ENCODE data around the gene WFDC6. TPM values are rescaled to one million over a fixed set of nuclear protein-coding genes. Genes with fewer than 3 reads are reported as not detected.

The WFDC6 gene
- total RNA-seq, 4 donors from 2014 or later = not detected

GRCh38 chr20:45497971-45498494 lies 41.2 kb downstream of the WFDC6 start:
- Histone ChIP-seq H3K27ac (no peak overlapping the region), H3K9me3 (no peaks in the 10 kb centered on the region), H3K4me1 (peaks cover 0 to 9% (median 0%) of the 10 kb centered on the region in 4 donors), H3K27me3 (no peaks in the 10 kb centered on the region), H3K36me3 (no peaks in the 10 kb centered on the region), H3K4me3 (no peak overlapping the region)
- no peak for DNase-seq
- TF ChIP-seq POLR2A (IDR thresholded peaks at IDR 0.05) = no peak
- TF ChIP-seq CTCF (IDR thresholded peaks at IDR 0.05) = no peak

GRCh38 chr20:45496166-45496565 lies 43.1 kb downstream of the WFDC6 start:
- H3K27me3 ChIP-seq = no peaks in the 10 kb centered on the region
- DNase-seq = no peak
- TF ChIP-seq CTCF (IDR thresholded peaks at IDR 0.05) (no peak), POLR2A (IDR thresholded peaks at IDR 0.05) (no peak)
- H3K4me3 ChIP-seq = no peak overlapping the region
- H3K27ac ChIP-seq = no peak overlapping the region
- no peaks in the 10 kb centered on the region for H3K36me3 ChIP-seq
- no peaks in the 10 kb centered on the region for H3K9me3 ChIP-seq
- peaks cover 0 to 9% (median 0%) of the 10 kb centered on the region in 4 donors for H3K4me1 ChIP-seq

GRCh38 chr20:45495501-45495941 lies 43.8 kb downstream of the WFDC6 start:
- DNase-seq = no peak

GRCh38 chr20:45489083-45489531 lies 50.2 kb downstream of the WFDC6 start:
- no peak for TF ChIP-seq CTCF (IDR thresholded peaks at IDR 0.05)
- no peak for TF ChIP-seq POLR2A (IDR thresholded peaks at IDR 0.05)
- Histone ChIP-seq H3K4me3 (no peak overlapping the region), H3K27ac (no peak overlapping the region), H3K9me3 (no peaks in the 10 kb centered on the region), H3K27me3 (no peaks in the 10 kb centered on the region), H3K4me1 (no peaks in the 10 kb centered on the region), H3K36me3 (no peaks in the 10 kb centered on the region)
- no peak for DNase-seq

More at GRCh38 chr20:45495501-45495941, 43.8 kb downstream of the WFDC6 start:
- no peak for TF ChIP-seq POLR2A (IDR thresholded peaks at IDR 0.05)
- TF ChIP-seq CTCF (IDR thresholded peaks at IDR 0.05) = no peak
- Histone ChIP-seq H3K4me3 (no peak overlapping the region), H3K9me3 (no peaks in the 10 kb centered on the region), H3K27me3 (no peaks in the 10 kb centered on the region), H3K27ac (no peak overlapping the region), H3K4me1 (peaks cover 0 to 9% (median 0%) of the 10 kb centered on the region in 4 donors), H3K36me3 (no peaks in the 10 kb centered on the region)

- H3K4me3 ChIP-seq = no peak overlapping the region
- H3K27ac ChIP-seq = no peak overlapping the region
- no peaks in the 10 kb centered on the region for H3K27me3 ChIP-seq
- no peaks in the 10 kb centered on the region for H3K9me3 ChIP-seq
- H3K36me3 ChIP-seq = no peaks in the 10 kb centered on the region
- TF ChIP-seq POLR2A (IDR thresholded peaks at IDR 0.05) = no peak
- TF ChIP-seq CTCF (IDR thresholded peaks at IDR 0.05) = peak in 1 of 6 experiments; percentile 10
- no peak for DNase-seq
- H3K4me1 ChIP-seq = no peaks in the 10 kb centered on the region
Observed at GRCh38 chr20:45487231-45487635, 52.0 kb downstream of the WFDC6 start.
